Hepatocyte (in vitro differentiated cells): Measurements from ENCODE around the gene ALK. TPM values are rescaled to one million over a fixed set of nuclear protein-coding genes. Genes with fewer than 3 reads are reported as not detected.

ENCODE experiments used
- DNase-seq: peaks from one replicate; pipeline ENCODE4 v3.0.0-alpha.2; 2016; ENCODE audit warnings: low spot score
- H2AFZ ChIP-seq: fragments of 200-600 bp; sonication (generic); 2 replicates; pipeline ENCODE4 v1.6.0; 2016; ENCODE audit warnings: antibody characterized with exemption, mild to moderate bottlenecking
- H3K27ac ChIP-seq: fragments of 200-600 bp; sonication (generic); 2 replicates; pipeline ENCODE4 v1.5.1; 2016; ENCODE audit warnings: mild to moderate bottlenecking
- H3K27me3 ChIP-seq: fragments of 200-600 bp; sonication (generic); 2 replicates; pipeline ENCODE4 v1.6.1; 2016
- H3K36me3 ChIP-seq: fragments of 200-600 bp; sonication (generic); replicated peaks from 2 replicates; pipeline ENCODE4 v1.5.1; 2016; ENCODE audit warnings: low read depth; ENCODE audit not compliant: insufficient read depth
- H3K4me1 ChIP-seq: fragments of 200-600 bp; sonication (generic); 2 replicates; pipeline ENCODE4 v1.5.1; 2016; ENCODE audit warnings: mild to moderate bottlenecking, moderate library complexity; ENCODE audit not compliant: insufficient read depth
- H3K4me2 ChIP-seq: fragments of 200-600 bp; sonication (generic); 2 replicates; pipeline ENCODE4 v1.6.0; 2016
- H3K4me3 ChIP-seq: fragments of 200-600 bp; sonication (generic); 2 replicates; pipeline ENCODE4 v1.5.1; 2016; ENCODE audit warnings: mild to moderate bottlenecking
- H3K79me2 ChIP-seq: fragments of 200-600 bp; sonication (generic); 2 replicates; pipeline ENCODE4 v1.6.0; 2017; ENCODE audit warnings: mild to moderate bottlenecking
- H3K9me2 ChIP-seq: fragments of 200-600 bp; sonication (generic); replicated peaks from 2 replicates; pipeline ENCODE4 v1.6.0; 2017; ENCODE audit warnings: mild to moderate bottlenecking; ENCODE audit not compliant: insufficient read depth
- H3K9me3 ChIP-seq: fragments of 200-600 bp; sonication (generic); 2 replicates; pipeline ENCODE4 v1.5.1; 2016; ENCODE audit warnings: low read depth, mild to moderate bottlenecking
- H4K20me1 ChIP-seq: fragments of 200-600 bp; sonication (generic); 2 replicates; pipeline ENCODE4 v1.6.0; 2016; ENCODE audit warnings: mild to moderate bottlenecking; ENCODE audit not compliant: insufficient read depth, poor library complexity, severe bottlenecking
- EZH2 ChIP-seq: fragments of 200-600 bp; sonication (generic); IDR thresholded peaks from 2 replicates; pipeline ENCODE4 v1.6.1; 2016; ENCODE audit warnings: antibody characterized with exemption, mild to moderate bottlenecking, borderline replicate concordance
- EZH2phosphoT487 ChIP-seq: fragments of 200-600 bp; sonication (generic); IDR thresholded peaks from one replicate; pipeline ENCODE4 v1.6.1; 2018; ENCODE audit warnings: antibody characterized with exemption, mild to moderate bottlenecking, low read depth, moderate library complexity; ENCODE audit not compliant: unreplicated experiment, severe bottlenecking
- WGBS: methylation state at CpG from one replicate; pipeline ENCODE4 v1.1.6; 2016; ENCODE audit warnings: low lambda C conversion rate; ENCODE audit errors: missing lambda C conversion rate; 5-methylcytosine and 5-hydroxymethylcytosine counted together
- polyA plus RNA-seq: library from polyadenylated mRNA; unstranded; fragments of >200 nt; fragmentation: Nextera tagmentation; extraction: Ambion mirVana; gene quantifications from 2 replicates; pipeline ENCODE4 v1.2.1, GENCODE V29; 2016
- total RNA-seq: library from RNA; depleted of rRNA; stranded (reverse); fragments of >200 nt; gene quantifications from 2 replicates; pipeline ENCODE4 v1.2.3, GENCODE V29; 2014
- TF ChIP-seq, protein P1 (sequence below): fragments of 200-600 bp; sonication (generic); IDR thresholded peaks from 2 replicates; pipeline ENCODE4 v1.5.1; 2016; ENCODE audit warnings: antibody characterized with exemption, mild to moderate bottlenecking; ENCODE audit not compliant: poor library complexity

Gene ALK
- total and polyA plus RNA-seq, 2 experiments from 2014 or later: 0.16 to 0.27 TPM

DNA sequence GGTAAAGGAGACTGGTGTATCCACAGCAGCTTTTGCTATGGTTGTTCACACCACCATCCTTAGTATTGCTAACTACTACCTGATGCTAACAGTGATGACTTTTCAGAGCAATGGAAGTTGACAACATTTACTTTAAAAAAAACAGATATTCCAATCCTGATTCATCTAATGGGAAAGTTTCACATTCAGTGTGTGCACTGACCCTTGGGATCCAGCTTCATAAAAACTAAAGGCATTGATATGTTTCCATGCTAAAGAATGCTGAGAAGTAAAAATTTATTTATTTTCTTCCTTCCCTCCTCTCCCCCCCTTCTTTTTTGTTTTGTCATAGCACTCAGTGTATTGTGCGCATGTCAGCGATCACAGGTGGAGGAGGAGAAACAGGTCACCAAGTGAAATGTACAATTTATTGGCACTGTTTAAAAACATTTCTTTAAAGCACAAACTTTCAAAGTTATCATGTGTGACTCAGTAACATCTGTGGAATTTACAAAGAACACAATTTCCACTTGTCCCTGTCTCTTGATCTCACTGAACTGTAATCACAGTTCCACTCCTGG lies 229.9 kb downstream of the ALK start:
- H3K4me3 ChIP-seq: no peak overlapping the region
- no peak overlapping the region for H2AFZ ChIP-seq
- no peaks in the 10 kb centered on the region for H3K9me3 ChIP-seq
- no peaks in the 10 kb centered on the region for H3K36me3 ChIP-seq
- no peak overlapping the region for H3K4me2 ChIP-seq
- no peaks in the 10 kb centered on the region for H3K27me3 ChIP-seq
- H3K9me2 ChIP-seq: no peaks in the 10 kb centered on the region
- no peaks in the 10 kb centered on the region for H3K79me2 ChIP-seq
- no peaks in the 10 kb centered on the region for H4K20me1 ChIP-seq
- TF ChIP-seq EZH2phosphoT487 (no peak), EZH2 (no peak)
- TF ChIP-seq, protein P1, sequence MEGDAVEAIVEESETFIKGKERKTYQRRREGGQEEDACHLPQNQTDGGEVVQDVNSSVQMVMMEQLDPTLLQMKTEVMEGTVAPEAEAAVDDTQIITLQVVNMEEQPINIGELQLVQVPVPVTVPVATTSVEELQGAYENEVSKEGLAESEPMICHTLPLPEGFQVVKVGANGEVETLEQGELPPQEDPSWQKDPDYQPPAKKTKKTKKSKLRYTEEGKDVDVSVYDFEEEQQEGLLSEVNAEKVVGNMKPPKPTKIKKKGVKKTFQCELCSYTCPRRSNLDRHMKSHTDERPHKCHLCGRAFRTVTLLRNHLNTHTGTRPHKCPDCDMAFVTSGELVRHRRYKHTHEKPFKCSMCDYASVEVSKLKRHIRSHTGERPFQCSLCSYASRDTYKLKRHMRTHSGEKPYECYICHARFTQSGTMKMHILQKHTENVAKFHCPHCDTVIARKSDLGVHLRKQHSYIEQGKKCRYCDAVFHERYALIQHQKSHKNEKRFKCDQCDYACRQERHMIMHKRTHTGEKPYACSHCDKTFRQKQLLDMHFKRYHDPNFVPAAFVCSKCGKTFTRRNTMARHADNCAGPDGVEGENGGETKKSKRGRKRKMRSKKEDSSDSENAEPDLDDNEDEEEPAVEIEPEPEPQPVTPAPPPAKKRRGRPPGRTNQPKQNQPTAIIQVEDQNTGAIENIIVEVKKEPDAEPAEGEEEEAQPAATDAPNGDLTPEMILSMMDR: no peak
- H3K4me1 ChIP-seq: no peaks in the 10 kb centered on the region
- no peak for DNase-seq
- H3K27ac ChIP-seq: no peak overlapping the region
- WGBS: 93% methylated on average over 2 of the region's 2 CpGs

DNA sequence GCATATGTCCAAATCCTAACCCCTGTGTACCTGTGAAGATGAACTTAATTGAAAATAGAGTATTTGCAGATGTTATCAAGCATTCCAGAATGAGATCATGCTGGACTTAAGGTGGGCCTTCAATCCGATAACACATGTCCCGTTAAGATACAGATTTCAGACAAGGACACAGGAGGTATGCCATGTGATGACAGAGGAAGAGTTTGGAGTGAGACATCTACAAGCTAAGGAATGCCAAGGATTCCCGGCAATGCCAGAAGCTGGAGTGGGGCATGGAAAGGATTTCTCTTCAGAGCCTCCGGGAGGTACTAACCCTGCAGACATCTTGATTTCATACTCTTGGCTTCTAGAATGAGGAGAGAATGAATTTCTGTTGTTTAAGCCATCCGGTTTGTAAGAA lies 231.7 kb downstream of the ALK start:
- DNase-seq: no peak
- Histone ChIP-seq H3K36me3 (no peaks in the 10 kb centered on the region), H4K20me1 (no peaks in the 10 kb centered on the region), H3K27ac (no peak overlapping the region), H3K27me3 (no peaks in the 10 kb centered on the region), H3K9me3 (no peaks in the 10 kb centered on the region), H2AFZ (no peak overlapping the region), H3K9me2 (no peaks in the 10 kb centered on the region), H3K4me1 (no peaks in the 10 kb centered on the region), H3K4me2 (no peak overlapping the region), H3K79me2 (no peaks in the 10 kb centered on the region), H3K4me3 (no peak overlapping the region)
- TF ChIP-seq EZH2 (no peak), EZH2phosphoT487 (no peak)
- TF ChIP-seq, protein P1: no peak
- WGBS: 83% methylated on average over 5 of the region's 5 CpGs

DNA sequence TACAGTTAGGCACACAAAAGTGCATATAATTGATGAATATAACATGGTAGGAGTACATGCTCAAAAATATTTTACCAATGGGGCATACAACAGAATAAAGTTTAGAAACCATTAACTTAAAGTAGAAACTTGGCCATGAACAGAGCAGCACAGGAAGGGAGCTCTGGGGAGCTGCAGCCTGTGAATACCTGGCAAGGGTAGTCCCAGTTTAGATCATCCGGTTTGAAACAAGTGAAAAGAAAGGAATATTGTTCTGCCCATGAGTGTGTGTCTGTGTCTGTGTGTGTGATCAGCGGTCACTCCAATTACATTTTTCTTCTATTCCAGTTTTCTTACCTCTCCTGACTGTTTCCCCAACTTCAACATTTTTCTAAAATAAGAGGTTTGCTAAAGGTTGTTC lies 233.0 kb downstream of the ALK start:
- no peak for TF ChIP-seq EZH2
- TF ChIP-seq, protein P1: no peak
- TF ChIP-seq EZH2phosphoT487: no peak
- H3K9me2 ChIP-seq: no peaks in the 10 kb centered on the region
- 92% methylated on average over 2 of the region's 2 CpGs for WGBS
- H3K4me3 ChIP-seq: no peak overlapping the region
- H3K79me2 ChIP-seq: no peaks in the 10 kb centered on the region
- no peak for DNase-seq
- H3K27ac ChIP-seq: no peak overlapping the region
- no peaks in the 10 kb centered on the region for H3K4me1 ChIP-seq
- H3K4me2 ChIP-seq: no peak overlapping the region
- no peak overlapping the region for H2AFZ ChIP-seq
- no peaks in the 10 kb centered on the region for H3K36me3 ChIP-seq
- H3K9me3 ChIP-seq: no peaks in the 10 kb centered on the region
- no peaks in the 10 kb centered on the region for H4K20me1 ChIP-seq
- H3K27me3 ChIP-seq: no peaks in the 10 kb centered on the region

DNA sequence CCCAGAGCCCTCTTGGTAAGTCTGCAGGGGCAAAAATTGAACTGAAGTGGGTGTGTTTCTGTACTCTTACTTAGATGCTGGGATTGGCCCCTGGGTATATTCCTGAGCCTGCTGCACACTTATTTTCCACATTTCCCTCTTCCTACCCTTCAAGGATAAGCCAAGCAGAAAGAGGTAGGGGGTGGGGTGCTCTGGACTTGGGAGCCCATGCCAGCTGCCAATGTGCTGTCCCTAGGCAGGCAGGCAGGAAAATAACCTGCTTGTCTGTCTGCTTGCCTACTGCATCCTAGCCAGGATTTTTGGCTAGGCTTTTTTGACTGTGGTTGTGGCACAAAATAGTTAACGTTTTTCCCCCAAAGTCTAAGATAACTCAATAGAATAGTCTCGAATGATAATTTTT lies 234.3 kb downstream of the ALK start:
- H3K4me3 ChIP-seq: no peak overlapping the region
- DNase-seq: no peak
- TF ChIP-seq EZH2phosphoT487 (no peak), EZH2 (no peak)
- TF ChIP-seq, protein P1: no peak
- no peaks in the 10 kb centered on the region for H3K4me1 ChIP-seq
- no peaks in the 10 kb centered on the region for H3K9me3 ChIP-seq
- no peaks in the 10 kb centered on the region for H3K9me2 ChIP-seq
- 96% methylated on average over 2 of the region's 2 CpGs for WGBS
- no peak overlapping the region for H3K27ac ChIP-seq
- no peak overlapping the region for H2AFZ ChIP-seq
- H3K27me3 ChIP-seq: no peaks in the 10 kb centered on the region
- H4K20me1 ChIP-seq: no peaks in the 10 kb centered on the region
- no peaks in the 10 kb centered on the region for H3K79me2 ChIP-seq
- H3K36me3 ChIP-seq: no peaks in the 10 kb centered on the region
- H3K4me2 ChIP-seq: no peak overlapping the region
